ENCODE measurements around the gene TTLL5.

The TTLL5 gene

GRCh38 chr14:75993567-75994041 is 332.6 kb downstream of the TTLL5 start:
- no peak for DNase-seq (ENCODE audit: low read depth)

GRCh38 chr14:75995372-75996041 is 334.5 kb downstream of the TTLL5 start:
- DNase-seq (ENCODE audit: low read depth): no peak

DNA sequence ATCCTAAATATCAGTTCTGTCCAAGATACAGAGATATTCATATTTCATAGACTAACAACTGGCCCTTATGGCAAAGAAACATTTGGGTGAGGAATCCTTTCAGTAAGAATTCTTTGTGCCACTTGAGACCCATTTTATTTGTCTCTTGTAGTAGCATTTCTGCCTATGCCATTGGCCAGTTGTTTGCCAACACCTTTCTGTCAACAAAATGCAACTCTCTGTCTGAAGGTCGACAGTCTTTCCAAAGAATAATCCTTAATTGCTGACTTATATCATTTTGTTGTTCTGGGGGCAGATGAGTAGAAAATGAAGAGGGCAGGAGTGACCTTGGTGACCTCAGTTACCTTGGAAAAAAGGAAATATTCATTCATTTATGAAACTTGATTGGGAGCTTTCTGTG is 335.4 kb downstream of the TTLL5 start:
- no peak for DNase-seq (ENCODE audit: low read depth)

GRCh38 chr14:75999511-76000190 is 338.6 kb downstream of the TTLL5 start:
- no peak for DNase-seq (ENCODE audit: low read depth)

DNA sequence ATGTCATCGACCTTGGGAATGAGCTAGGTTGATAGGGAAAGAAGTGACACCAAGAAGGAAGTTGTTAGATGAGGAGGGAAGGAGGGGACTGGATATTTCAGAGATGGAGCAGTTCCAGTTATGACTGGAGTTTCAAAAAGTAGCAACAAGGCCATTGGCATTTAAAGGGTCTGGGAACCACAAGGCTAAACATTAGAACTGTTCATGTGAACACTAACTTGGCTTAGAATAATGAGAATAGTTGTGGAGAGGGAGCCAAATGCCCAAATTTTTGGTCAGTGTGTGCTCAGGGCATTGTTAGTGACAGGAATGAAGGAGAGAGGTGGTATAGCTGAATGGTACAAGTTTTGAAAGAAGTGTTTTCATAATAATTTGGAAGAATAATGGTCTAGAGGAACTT is 341.3 kb downstream of the TTLL5 start:
- DNase-seq (ENCODE audit: low read depth): no peak
